GM21526 (cell line): ENCODE results near the gene PGBD5.

Experiments used
- ATAC-seq: cut with Tn5 transposase; IDR thresholded peaks from one replicate; pipeline ENCODE4 v1.9.1; 2021; ENCODE audit warnings: moderate library complexity; ENCODE audit not compliant: unreplicated experiment, low FRiP score

Gene PGBD5

GRCh38 chr1:230400007-230400344 lies 26.2 kb downstream of the PGBD5 start:
- no peak for ATAC-seq

- no peak for ATAC-seq
These were observed 26.7 kb downstream of the PGBD5 start for GRCh38 chr1:230399321-230400006.

DNA sequence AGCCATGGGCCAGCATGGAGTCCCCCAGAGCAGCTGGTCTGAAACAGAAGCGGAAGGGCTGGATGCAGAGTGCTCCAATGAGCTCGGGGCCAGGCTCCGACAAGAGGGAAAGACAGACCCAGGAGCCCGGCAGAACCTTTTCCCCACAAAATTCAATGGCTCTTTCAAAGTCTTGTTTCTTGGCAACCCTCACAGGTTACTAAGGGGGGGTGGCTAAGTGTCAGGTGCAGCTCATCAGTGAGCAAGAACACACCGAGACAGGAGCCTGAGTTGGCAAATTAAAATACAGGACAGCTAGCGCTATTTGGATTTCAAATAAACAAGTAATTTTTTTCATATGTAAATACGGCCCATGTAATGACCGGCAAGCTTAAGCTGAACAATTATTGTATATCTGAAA lies 27.3 kb downstream of the PGBD5 start:
- ATAC-seq, result no peak

DNA sequence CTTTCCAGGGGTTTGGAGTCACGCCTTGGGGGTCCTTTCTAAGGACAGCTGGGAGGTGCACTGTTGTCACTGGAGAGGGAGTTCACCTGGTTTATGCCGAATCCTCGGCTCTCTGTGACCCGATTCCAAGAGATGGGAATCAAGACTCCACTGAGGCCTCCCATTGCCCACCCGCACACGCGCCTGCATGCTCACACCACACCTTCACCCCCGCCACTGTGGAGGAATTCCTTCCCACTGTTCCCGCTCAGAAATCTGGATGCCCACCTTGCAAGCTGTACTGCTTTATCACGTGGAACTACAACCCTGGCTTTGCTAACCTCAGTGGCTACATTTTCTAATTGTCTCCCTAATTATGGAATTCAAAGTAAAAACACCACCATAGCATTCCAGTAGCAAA lies 29.2 kb downstream of the PGBD5 start:
- ATAC-seq, result no peak

DNA sequence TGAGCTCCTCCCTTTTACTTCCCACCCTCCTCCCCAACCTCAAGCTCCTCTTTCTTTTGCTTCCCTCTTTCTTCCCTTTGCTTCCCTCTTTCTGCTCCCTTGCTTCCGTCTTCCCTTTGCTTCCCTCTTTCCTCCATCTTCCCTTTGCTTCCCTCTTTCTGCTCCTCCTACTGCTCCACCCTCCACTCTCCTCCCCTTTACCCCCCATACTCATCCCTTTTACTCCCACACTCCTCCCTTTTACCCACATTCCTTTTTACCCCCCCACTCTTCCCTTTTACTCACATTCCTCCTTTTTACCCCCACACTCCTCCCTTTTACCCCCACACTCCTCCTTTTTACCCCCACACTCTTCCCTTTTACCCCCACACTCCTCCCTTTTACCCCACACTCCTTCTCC lies 30.2 kb downstream of the PGBD5 start:
- ATAC-seq, result no peak

- no peak for ATAC-seq
These were observed 31.4 kb downstream of the PGBD5 start for GRCh38 chr1:230394741-230395140.

DNA sequence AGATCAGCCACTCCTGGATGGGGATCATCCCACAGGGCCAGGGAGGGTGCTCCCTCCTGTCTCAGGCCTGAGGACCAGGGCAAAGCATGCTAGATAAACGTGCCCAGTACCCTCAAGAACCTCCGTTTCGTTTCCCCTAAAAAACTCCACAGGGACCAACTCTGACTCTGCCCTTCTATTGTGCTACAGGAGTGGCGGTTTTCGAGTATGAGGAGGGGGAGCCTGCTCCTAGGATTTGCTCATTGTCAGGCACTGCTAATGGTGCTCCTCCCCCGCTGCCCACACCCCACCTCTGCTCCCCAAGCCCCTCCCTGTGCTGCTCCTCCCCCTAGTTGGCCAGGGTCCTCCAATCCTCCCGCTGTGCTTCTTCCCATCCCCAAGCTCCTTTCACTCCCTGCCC lies 32.0 kb downstream of the PGBD5 start:
- no peak for ATAC-seq

DNA sequence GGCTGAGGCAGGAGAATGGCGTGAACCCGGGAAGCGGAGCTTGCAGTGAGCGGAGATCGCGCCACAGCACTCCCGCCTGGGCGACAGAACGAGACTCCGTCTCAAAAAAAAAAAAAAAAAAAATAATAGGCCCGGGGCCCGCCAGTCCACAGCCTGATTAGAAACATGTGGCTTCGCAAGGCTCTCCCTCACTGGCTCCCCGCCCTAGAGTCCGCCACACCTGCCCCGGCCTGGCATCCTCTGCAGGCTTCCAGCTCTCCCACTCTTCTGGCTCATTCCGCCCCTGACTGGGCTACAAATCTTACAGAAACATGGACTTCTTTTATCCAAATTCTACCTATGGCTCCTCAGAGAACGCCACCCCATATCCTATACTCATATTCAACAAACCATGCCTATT lies 32.4 kb downstream of the PGBD5 start:
- no peak for ATAC-seq

DNA sequence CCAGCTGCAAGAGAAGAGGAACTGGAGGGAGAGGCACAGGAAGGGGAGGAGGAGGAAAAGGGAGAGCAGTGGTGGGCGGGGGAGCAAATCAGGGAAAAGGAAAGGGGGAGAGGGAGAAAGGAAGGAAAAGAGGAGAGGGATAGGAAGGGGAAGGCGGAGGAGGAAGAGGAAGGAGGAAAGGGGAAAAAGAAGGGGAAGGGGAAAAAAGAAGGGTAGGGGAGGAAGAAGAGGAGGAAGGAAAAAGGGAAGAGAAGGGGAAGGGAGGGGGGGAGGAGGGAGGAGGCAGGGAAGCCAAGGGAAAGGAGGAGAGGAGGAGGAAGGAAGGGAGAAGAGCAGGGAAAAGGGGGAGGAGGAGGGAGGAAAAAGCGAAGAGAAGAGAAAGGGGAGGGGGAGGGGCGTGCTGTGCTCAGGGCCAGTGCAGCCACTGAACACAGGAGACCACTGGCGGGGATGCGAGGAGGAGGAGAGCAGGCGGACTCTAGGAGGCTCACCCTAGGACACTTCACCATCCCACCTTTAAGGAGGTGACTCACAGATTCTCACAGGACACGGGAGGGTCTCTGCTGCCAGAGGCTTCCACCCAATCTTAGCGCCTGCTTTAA lies 33.1 kb downstream of the PGBD5 start:
- no peak for ATAC-seq

GRCh38 chr1:230392536-230392909 lies 33.6 kb downstream of the PGBD5 start:
- ATAC-seq, result no peak

GRCh38 chr1:230391776-230392535 lies 34.2 kb downstream of the PGBD5 start:
- no peak for ATAC-seq

- no peak for ATAC-seq
These were observed 35.8 kb downstream of the PGBD5 start for GRCh38 chr1:230390371-230390770.

- no peak for ATAC-seq
These were observed 38.3 kb downstream of the PGBD5 start for GRCh38 chr1:230387876-230388275.

- no peak for ATAC-seq
These were observed 38.8 kb downstream of the PGBD5 start for GRCh38 chr1:230387296-230387695.

- ATAC-seq, result no peak
These were observed 39.4 kb downstream of the PGBD5 start for GRCh38 chr1:230386637-230387262.

DNA sequence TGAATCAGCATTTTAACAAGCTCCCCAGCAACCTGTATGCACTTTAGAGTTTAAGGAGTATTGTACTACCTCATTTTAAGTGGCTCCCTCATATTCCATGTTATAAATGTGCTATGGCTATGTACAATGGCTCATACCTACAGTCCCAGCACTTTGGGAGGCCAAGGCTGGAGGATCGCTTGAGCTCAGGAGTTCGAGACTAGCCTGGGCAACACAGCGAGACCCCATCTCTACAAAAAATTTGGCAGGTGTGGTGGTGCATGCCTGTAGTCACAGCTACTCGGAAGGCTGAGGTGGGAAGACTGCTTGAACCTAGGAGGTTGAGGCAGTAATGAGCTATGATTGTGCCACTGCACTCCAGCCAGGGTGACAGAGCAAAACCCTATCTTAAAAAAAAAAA lies 40.2 kb downstream of the PGBD5 start:
- ATAC-seq, result no peak

- ATAC-seq, result no peak
These were observed 41.0 kb downstream of the PGBD5 start for GRCh38 chr1:230385158-230385450.

GRCh38 chr1:230384380-230385157 lies 41.6 kb downstream of the PGBD5 start:
- no peak for ATAC-seq

GRCh38 chr1:230383425-230383824 lies 42.7 kb downstream of the PGBD5 start:
- no peak for ATAC-seq

DNA sequence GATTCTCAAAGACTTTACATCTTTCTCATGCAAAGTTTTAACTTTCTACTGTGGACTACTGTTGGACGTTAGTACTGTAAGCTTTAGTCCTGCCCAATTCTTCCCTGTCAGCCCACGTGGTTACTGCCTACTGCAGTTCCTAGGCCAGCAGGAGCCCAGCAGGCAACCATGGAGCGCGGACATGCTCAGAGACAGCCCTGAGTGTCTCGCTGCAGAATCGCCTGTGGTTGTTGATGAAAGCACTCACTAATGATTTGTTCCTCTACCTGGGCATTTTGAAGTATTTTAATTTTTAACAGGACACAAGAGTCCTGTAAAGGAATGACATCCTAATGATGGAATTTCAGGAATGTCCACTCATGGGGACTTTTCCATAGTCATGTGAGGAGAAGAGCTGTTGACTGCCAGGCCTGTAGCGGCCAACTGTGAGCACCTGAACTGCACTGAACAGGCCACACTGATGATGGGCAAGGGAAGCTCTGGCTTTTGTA lies 44.1 kb downstream of the PGBD5 start:
- ATAC-seq, result no peak

DNA sequence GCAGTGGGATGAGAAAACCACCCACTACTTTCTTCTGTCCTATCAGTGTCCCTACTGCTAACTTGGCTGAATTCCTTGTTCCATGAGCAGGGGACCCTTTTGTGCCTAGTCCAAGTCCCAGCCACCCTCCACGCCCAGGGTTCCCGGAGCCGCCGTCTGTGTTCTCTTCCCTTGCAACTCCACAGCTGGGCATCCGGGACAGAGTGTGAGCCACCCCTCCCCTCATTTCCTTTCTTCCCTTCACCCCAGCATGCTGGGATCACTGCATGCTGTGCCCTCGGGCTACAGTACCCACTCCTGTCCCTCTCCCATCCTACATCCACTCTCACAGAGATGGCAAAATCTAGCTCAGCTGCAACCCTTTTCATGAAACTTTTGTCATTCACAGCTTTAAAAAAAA lies 44.5 kb downstream of the PGBD5 start:
- no peak for ATAC-seq
